ENCODE data around the gene OR8A1. TPM values are rescaled to one million over a fixed set of nuclear protein-coding genes. Genes with fewer than 3 reads are reported as not detected.
"Not testable (repeated sequence)": the region's sequence is repeated elsewhere in the genome, so short reads cannot be mapped to it uniquely, and the experiment has no call there.

OR8A1 gene
- total RNA-seq, 1 donor from 2014 or later: not detected

DNA sequence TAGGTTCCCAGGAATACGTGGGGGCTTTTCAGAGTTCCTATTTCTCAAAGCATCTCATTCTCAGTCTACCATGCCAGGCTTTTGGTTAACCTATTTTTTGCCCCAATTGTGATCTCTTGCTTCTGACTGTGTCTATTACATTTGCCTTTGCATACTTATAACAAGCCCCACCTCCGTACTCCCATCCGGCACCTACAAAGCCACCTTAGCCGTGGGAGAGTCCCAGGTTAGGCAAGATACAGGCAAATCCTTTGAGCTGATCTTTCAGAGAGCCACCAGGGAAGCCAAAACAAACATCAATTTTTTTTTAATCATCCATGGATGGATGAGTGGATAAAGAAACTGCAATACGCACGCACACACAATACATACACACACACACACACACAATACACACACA lies 22.8 kb downstream of the OR8A1 start:
- no peak for DNase-seq (ENCODE audit: low read depth)

DNA sequence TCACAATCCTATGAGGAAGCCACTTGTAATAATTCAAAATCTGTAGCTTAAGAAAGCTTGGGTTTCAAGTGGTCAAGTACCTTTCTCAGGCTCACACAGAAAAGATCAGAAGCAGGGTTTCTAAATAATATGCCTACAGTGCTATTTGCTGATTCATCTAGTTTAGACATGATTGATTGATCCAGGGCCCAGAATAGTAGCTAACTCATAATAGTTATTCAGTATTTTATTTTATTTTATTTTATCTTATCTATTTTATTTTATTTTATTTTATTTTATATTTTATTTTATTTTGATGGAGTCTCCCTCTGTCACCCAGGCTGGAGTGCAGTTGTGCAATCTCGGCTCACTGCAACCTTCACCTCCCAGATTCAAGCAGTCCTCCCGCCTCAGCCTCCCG lies 25.5 kb downstream of the OR8A1 start:
- no peak for DNase-seq (ENCODE audit: low read depth)

DNA sequence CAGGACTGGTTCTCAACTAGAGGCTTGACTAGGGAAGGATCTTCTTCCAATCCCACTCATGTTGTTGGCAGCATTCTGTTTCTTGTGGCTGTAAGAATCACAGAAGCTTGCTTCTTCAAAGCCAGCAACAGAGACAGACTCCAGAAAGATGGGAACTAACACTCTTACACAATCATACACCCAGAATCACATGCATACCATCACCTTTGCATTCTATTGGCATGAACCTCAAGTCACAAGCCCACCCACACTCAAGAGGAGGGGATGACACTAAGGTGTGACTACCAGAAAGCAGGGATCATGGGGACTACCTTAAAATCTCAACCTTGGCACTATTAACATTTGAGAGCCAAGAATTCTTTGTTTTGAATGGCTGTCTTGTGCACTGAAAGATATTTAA lies 27.8 kb downstream of the OR8A1 start:
- no peak for DNase-seq (ENCODE audit: low read depth)

DNA sequence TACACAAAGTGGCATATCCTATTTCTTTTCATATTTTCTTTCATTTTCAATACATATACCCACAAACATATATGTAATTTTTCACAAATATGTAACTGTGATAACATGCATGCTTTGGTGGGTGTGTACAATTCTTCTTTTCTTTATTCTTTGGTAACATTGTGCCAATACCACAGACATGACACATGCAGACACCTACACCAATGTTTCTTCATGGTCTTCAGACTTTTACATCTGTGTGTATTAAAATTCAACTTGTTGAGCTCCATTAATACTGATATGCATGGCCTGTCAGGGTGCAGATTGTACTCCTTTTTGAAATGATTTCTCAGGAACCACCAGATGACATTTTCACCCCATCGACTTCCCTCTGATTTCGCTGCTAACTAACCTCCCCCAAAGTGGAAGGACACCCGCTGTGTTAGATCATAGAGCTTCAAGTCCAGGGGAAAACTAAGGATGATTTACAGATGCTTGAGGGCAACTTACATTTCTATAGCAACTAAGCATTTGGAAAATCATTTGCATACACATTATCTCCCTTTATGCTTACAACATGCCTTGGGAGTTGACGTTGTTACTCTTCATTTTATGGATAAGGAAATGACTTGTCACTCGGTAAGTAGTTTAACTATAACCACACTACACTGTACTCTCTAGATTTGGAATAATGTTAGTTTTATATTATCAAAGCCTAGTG lies 31.0 kb downstream of the OR8A1 start:
- no peak for DNase-seq (ENCODE audit: low read depth)

DNA sequence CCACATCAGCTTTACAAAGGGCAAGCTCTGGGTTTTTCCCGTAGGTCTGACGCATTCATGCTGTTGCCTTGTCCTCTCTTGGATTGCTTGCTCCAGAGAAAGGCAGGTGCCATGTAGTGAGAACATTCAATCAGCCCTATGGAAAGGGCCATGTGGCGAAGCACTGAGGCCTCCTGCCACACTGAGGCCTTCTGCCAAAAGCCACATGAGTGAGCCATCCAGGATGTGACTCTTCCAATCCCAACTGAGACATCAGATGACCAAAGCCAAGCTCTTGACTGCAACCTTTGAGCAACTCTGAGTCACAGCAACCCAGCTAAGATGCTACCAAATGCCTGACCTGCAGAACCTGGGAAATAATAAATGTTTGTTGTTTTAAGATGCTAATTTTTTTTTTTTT lies 32.4 kb downstream of the OR8A1 start:
- no peak for DNase-seq (ENCODE audit: low read depth)

DNA sequence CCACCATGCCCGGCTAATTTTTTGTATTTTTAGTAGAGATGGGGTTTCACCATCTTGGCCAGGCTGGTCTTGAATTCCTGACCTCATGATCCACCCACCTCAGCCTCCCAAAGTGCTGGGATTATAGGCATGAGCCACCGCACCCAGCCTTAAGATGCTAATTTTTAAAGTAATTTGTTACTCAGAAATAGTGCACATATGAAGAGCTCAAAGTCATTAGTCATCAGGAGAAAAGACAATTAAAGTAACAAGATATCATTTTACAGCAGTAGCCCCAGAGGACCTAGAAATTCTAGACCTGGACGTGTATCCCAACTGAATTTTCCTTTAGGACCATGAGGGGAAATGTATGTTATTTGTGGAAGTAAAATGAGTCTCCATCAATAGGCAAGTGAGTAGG lies 32.9 kb downstream of the OR8A1 start:
- DNase-seq (ENCODE audit: low read depth): not testable (repeated sequence)

DNA sequence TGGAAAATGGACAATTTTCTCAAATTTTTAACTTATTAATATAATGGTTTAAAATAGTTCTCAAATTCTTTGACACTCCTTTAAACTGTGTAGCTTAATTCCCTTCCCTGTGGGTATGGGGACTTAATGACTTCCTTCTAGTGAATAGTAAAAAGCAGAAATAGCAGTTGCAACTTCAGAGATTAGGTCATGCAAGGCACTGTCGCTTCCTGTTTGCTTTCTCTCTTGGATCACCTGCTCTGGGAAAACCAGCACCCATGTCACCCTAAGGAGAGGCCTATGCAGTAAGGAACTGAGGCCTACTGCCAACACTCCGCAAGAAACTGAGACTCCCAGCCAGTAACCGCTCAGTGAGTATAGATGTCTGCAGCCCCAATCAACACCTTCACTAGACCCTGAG lies 35.9 kb downstream of the OR8A1 start:
- DNase-seq (ENCODE audit: low read depth): no peak

DNA sequence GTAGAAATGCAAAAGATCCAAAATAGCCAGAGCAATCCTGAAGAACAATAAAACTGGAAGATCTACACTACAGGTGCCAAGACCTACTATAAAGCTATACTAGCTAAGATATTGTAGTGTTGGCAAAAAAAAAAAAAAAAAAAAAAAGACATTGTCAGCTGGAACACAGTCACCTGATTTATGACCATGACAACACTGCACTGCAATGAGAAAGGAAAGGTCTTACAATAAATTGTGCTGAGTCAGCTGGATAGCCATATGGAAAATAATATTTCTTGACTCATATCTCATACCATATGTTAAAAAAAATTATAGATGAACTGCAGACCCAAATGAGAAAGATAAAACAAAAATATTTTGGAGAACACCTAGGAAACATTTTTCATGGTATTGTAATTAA lies 38.4 kb downstream of the OR8A1 start:
- DNase-seq (ENCODE audit: low read depth): no peak

DNA sequence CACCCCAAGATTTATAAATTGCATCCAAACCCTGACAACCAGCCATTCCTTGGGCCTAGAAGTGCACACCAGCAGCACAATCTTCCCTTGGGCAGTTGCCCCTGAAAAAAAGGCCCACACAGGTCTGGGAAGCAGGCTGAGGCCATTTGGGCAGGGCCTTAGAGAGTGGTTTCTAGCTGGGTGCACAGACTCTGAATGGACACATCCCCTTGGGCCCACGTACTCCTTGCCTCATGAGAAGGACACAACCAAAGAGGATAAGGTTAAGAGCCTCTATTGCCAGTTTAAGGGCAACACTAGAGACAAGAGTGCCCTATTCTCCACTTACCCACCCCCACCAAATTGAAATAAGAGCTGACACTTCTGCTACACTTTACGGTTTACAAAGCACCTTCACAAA lies 40.5 kb downstream of the OR8A1 start:
- DNase-seq (ENCODE audit: low read depth): no peak

DNA sequence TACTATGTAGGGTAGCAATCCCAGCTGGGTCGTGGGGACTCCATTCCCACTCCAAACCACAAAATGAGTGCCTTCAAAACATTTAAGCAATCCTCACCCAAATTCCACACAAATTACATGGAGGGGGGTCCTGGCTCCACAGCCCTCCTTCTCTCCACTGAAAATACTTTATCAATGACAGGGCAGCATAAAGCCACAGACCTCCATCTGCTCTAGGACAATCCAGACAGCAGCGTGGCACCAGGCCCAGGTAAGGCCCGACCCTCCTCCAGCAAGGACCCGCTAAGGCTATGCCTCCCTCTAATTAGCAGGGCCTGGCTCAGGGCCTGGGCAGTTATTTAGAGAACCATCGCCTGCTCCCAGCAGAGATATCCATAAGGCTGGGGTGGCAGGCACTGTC lies 41.3 kb downstream of the OR8A1 start, which contains the start of gene PANX3:
TSS of gene PANX3 (plus strand) at position 365 of the 400 bp plus-strand sequence. CDS start 129 bp downstream, outside the sequence.
- DNase-seq (ENCODE audit: low read depth): no peak

DNA sequence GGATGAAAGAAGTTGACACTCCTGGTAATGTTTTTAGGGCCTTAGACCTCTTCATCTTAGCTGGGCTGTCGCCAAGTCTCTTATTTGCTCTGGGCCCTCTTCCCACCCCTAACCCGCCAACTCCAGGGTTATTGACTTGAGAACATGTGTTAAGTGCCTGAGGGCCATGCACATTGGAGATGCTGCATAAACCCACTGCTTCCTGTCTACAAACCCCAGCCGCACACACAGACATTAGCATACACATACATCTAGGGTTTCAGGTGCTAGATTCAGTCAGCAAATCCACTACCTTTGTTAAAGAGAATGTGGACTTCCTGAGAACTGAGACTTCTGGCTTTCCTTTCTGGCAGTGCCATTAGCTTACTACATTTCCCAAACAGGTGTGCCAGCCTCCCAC lies 42.2 kb downstream of the OR8A1 start:
- no peak for DNase-seq (ENCODE audit: low read depth)

DNA sequence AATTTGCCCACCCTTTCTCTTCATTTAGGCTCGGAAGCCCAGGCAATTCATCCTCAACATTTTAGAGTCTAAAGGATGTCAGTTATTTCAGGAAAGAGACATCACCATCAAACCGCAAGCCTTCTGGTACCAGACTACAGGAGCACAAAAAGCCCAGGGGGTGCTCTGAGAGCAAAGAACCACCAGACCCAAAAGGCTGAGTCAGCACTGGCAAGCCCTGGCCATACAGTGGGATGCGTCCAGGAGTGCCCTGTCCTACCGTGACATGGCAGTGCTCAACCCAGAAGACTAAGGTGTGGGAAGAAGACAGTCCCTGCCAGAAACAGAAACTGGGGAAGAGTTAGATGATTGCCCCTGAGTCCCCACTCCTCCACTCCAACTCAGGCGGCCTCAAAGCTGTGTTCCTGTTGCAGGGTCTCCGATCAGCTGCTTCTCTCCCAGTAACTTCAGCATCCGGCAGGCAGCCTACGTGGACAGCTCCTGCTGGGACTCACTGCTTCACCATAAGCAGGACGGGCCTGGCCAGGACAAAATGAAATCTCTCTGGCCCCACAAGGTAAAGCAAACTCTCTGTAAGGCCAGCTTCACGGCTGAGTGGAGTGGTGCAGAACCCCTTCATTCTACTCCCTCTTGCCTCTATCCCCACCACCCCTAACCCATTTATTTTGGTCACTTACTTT lies 42.9 kb downstream of the OR8A1 start:
- DNase-seq (ENCODE audit: low read depth): no peak

DNA sequence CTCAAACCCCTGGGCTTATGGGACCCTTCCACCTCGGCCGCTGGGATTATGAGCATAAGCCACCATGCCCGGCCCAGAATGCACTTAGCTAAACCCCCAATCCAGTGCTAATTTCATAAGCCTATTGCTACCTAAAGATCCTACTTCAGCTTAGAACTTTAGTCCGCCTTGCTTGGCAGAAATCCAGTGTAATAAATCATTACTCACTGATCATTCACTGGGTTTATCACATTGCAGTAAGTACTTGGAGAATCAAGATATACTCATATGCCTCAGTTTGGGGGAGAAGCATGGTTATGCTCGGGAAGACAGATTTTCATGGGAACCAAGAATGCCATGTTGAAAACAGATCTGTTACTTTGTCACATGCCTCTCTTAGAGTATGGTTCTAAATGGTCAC lies 49.1 kb downstream of the OR8A1 start:
- DNase-seq (ENCODE audit: low read depth): no peak

Other genes with a start within 250 kb of the OR8A1 start
- gene OR8D2, start 249.8 kb upstream of the OR8A1 start, total RNA-seq: not detected in 2 replicates
- gene OR8B2, start 185.5 kb upstream of the OR8A1 start, total RNA-seq: not detected in 2 replicates
- gene OR8B3, start 171.0 kb upstream of the OR8A1 start, total RNA-seq: not detected in 2 replicates
- gene OR8B4, start 145.1 kb upstream of the OR8A1 start, total RNA-seq: not detected in 2 replicates
- gene OR8B8, start 124.3 kb upstream of the OR8A1 start, total RNA-seq: not detected in 2 replicates
- gene OR8B12, start 26.3 kb upstream of the OR8A1 start, total RNA-seq: not detected in 2 replicates
- gene PANX3, start 41.4 kb downstream of the OR8A1 start, total RNA-seq: not detected in 2 replicates
- gene TBRG1, start 52.9 kb downstream of the OR8A1 start, total RNA-seq: 22.4 and 33.1 TPM in 2 replicates
- gene SIAE, start 103.7 kb downstream of the OR8A1 start, total RNA-seq: 8.7 and 36.5 TPM in 2 replicates
- gene SPA17, start 103.9 kb downstream of the OR8A1 start, total RNA-seq: 11.3 and 22.6 TPM in 2 replicates
- gene NRGN, start 169.9 kb downstream of the OR8A1 start, total RNA-seq: 0.10 TPM in 1 of 2 replicates, not detected in the other
- 0.10 TPM in 1 of 2 replicates, not detected in the other for gene VSIG2, start 182.3 kb downstream of the OR8A1 start, total RNA-seq
- 0.50 and 1.4 TPM in 2 replicates for gene ESAM, start 192.3 kb downstream of the OR8A1 start, total RNA-seq
- gene MSANTD2, start 230.4 kb downstream of the OR8A1 start, total RNA-seq: 3.5 and 10.8 TPM in 2 replicates

Measured in renal cortical epithelial cell (primary cell).